Fibroblast of pulmonary artery (primary cell): Measurements from ENCODE around the gene KLK8.
"Not testable (repeated sequence)": the region's sequence is repeated elsewhere in the genome, so short reads cannot be mapped to it uniquely, and the experiment has no call there.

Experiments used
- DNase-seq: peaks from one replicate; pipeline ENCODE4 v3.0.0-alpha.2; 2010; ENCODE audit warnings: low read depth
- H3K4me3 ChIP-seq: replicated peaks from 2 replicates; pipeline ENCODE4 v1.5.1; 2011; ENCODE audit warnings: low read depth, mild to moderate bottlenecking, control low read depth, low read length, moderate library complexity
- CTCF ChIP-seq: IDR thresholded peaks from 2 replicates; pipeline ENCODE4 v1.5.1; 2011; ENCODE audit warnings: mild to moderate bottlenecking, control low read depth, low read length, inconsistent platforms; ENCODE audit errors: missing control alignments

The KLK8 gene

GRCh38 chr19:51002089-51002532 is 707 bp upstream of the KLK8 start:
- DNase-seq = no peak
- H3K4me3 ChIP-seq = no peak overlapping the region
- TF ChIP-seq CTCF = no peak

GRCh38 chr19:51000981-51001380 is 423 bp downstream of the KLK8 start:
- H3K4me3 ChIP-seq = no peak overlapping the region
- no peak for TF ChIP-seq CTCF
- DNase-seq = no peak

- H3K4me3 ChIP-seq = no peak overlapping the region
- TF ChIP-seq CTCF = no peak
- no peak for DNase-seq
Measured at GRCh38 chr19:51000426-51000825, 978 bp downstream of the KLK8 start.

GRCh38 chr19:50998686-50999085 is 2.7 kb downstream of the KLK8 start:
- TF ChIP-seq CTCF = no peak
- no peak overlapping the region for H3K4me3 ChIP-seq
- DNase-seq = no peak

- DNase-seq = no peak
- no peak overlapping the region for H3K4me3 ChIP-seq
- TF ChIP-seq CTCF = no peak
Measured at GRCh38 chr19:50998061-50998460, 3.3 kb downstream of the KLK8 start.

GRCh38 chr19:50994129-50994528 is 7.3 kb downstream of the KLK8 start:
- H3K4me3 ChIP-seq = no peak overlapping the region
- no peak for DNase-seq
- TF ChIP-seq CTCF = no peak

GRCh38 chr19:50992666-50993035 is 8.8 kb downstream of the KLK8 start:
- no peak for DNase-seq
- H3K4me3 ChIP-seq = no peak overlapping the region
- TF ChIP-seq CTCF = no peak

- H3K4me3 ChIP-seq, DNase-seq: not testable (repeated sequence)
Measured at GRCh38 chr19:50984416-50984815, 17.0 kb downstream of the KLK8 start.
